ENCODE results near the gene KLHL14. TPM values are rescaled to one million over a fixed set of nuclear protein-coding genes. Genes with fewer than 3 reads are reported as not detected.

KLHL14 gene
- total RNA-seq, 2 donors from 2014 or later = not detected

DNA sequence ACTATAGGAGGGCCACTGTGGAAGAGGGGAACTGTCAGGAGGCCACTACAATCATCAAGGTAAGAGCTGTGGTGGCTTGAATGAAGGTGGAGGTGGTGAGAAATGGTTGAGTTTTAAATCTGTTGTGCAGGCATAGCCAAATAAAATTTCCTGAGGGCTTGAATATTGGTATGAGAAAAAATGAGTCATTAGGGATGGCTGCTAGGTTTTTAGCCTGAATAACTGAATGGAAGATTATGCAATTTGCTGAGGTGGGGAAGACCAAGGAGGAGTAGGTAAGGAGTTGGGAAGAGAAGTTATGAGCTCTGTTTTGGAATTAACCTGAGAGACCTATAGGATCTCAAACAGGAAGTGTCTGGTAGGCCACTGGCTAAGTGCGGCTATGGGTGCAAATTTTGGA is 84.0 kb downstream of the KLHL14 start:
- no peak overlapping the region for H3K27ac ChIP-seq
- no peaks in the 10 kb centered on the region for H3K27me3 ChIP-seq
- intact Hi-C loops (cut with DNase I) = no loop called here
- ATAC-seq (no peak), DNase-seq (no peak)
- no peak overlapping the region for H3K4me3 ChIP-seq
- H3K4me1 ChIP-seq = no peaks in the 10 kb centered on the region
- WGBS, 2 donors = 95 to 100% methylated on average over 1 of the region's 1 CpG
- H3K36me3 ChIP-seq (replicated peaks in 1 of 2; ENCODE audit: insufficient read depth in 1 of 2, low read depth in 2 of 2) = no peaks in the 10 kb centered on the region
- no peaks in the 10 kb centered on the region for H3K9me3 ChIP-seq
- no peak for TF ChIP-seq POLR2A (IDR thresholded peaks at IDR 0.05)

DNA sequence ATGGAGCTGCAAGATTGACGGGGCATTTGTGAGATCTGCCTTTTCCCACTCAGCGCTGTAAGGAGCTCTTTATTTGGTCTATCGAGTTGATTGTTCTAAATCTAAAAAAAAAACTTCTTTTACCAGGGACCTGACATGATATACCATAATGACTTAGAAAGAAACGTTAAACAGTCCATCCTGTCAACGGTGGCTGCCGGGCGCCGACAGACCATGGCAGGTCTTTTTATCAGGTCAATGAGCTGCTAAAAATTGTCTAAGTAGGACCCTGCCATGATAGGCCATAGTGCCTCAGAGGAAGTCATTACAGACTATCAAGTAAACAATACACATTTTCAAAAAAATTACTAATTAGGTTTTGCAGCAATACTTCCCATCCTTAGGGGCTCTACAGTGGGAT is 87.9 kb downstream of the KLHL14 start:
- DNase-seq = no peak
- no peak overlapping the region for H3K4me3 ChIP-seq
- H3K27ac ChIP-seq = no peak overlapping the region
- ATAC-seq = no peak
- H3K27me3 ChIP-seq = no peaks in the 10 kb centered on the region
- no peaks in the 10 kb centered on the region for H3K36me3 ChIP-seq (replicated peaks in 1 of 2; ENCODE audit: insufficient read depth in 1 of 2, low read depth in 2 of 2)
- H3K9me3 ChIP-seq = no peaks in the 10 kb centered on the region
- intact Hi-C loops (cut with DNase I) = no loop called here
- WGBS, 2 donors = 83 to 85% methylated on average over 8 of the region's 8 CpGs
- TF ChIP-seq, protein P1, sequence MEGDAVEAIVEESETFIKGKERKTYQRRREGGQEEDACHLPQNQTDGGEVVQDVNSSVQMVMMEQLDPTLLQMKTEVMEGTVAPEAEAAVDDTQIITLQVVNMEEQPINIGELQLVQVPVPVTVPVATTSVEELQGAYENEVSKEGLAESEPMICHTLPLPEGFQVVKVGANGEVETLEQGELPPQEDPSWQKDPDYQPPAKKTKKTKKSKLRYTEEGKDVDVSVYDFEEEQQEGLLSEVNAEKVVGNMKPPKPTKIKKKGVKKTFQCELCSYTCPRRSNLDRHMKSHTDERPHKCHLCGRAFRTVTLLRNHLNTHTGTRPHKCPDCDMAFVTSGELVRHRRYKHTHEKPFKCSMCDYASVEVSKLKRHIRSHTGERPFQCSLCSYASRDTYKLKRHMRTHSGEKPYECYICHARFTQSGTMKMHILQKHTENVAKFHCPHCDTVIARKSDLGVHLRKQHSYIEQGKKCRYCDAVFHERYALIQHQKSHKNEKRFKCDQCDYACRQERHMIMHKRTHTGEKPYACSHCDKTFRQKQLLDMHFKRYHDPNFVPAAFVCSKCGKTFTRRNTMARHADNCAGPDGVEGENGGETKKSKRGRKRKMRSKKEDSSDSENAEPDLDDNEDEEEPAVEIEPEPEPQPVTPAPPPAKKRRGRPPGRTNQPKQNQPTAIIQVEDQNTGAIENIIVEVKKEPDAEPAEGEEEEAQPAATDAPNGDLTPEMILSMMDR (IDR thresholded peaks at IDR 0.05) = no peak
- TF ChIP-seq POLR2A (IDR thresholded peaks at IDR 0.05) = no peak
- no peaks in the 10 kb centered on the region for H3K4me1 ChIP-seq

DNA sequence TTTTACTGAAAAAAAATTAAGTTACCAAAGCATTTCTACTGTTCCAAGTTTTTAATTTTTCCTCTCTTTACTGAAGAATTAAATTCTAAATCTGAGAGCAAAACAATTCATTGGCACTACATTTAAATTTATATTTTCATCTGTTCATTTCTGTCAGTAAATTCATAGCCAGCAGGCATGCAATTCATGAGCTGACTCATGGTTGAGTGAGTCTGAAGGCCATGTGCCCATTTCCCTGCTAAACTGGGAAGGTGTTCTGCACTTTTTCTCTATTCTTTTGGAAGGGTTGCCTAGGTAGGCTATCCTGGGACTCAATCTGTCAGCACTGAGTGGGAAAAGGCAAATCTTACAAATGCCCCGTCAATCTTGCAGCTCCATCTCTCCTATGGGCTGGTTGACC is 88.7 kb downstream of the KLHL14 start:
- intact Hi-C loops (cut with DNase I) = no loop called here
- H3K27me3 ChIP-seq = no peaks in the 10 kb centered on the region
- H3K36me3 ChIP-seq (replicated peaks in 1 of 2; ENCODE audit: insufficient read depth in 1 of 2, low read depth in 2 of 2) = no peaks in the 10 kb centered on the region
- no peak for ATAC-seq
- H3K9me3 ChIP-seq = no peaks in the 10 kb centered on the region
- WGBS, 2 donors = 85 to 89% methylated on average over 1 of the region's 1 CpG
- no peaks in the 10 kb centered on the region for H3K4me1 ChIP-seq
- DNase-seq = no peak
- no peak overlapping the region for H3K27ac ChIP-seq
- no peak for TF ChIP-seq POLR2A (IDR thresholded peaks at IDR 0.05)
- TF ChIP-seq, protein P1 (IDR thresholded peaks at IDR 0.05) = no peak
- H3K4me3 ChIP-seq = no peak overlapping the region

DNA sequence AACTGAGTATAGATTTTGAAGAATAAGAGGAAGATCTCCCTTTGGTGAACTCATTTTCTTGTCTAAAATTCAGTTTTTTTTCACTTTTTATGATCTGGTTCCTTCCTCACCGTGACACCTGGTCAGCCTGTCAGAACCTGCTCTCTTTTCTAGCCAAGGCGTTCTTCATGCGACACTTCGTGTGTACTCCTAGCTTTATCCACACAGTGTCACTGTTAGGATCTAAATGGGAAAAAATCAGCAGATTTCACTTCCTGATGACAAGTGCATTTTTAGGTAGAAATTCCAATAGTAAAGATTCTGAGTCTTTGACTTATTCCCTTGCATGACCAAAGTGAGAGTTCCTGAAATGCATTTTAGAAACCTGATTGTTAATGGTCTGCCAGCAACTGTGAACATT is 89.8 kb downstream of the KLHL14 start:
- whole genome bisulfite sequencing, 2 donors = 58 to 61% methylated on average over 4 of the region's 4 CpGs
- intact Hi-C loops (cut with DNase I) = no loop called here

DNA sequence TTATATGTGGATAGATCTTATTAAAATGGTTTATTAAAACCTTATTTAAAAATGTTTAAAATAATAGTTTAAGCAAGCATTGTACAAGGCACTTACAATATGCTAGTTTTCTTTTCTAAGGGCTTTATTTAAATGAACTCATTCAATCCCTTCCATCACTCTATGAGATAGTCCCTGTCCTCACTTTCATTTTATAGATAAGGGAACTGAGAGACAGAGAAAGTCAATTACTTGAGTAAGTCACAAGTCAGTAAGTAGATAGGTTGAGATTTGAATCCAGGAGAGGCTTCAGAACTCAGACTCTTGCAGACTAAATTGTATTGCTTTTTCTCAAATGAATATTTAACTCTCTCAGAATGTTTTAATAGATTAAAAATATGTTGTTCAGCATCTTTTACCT is 95.2 kb downstream of the KLHL14 start:
- H3K27ac ChIP-seq = no peak overlapping the region
- ATAC-seq (no peak), DNase-seq (no peak)
- H3K4me1 ChIP-seq = no peaks in the 10 kb centered on the region
- H3K4me3 ChIP-seq = no peak overlapping the region
- no peaks in the 10 kb centered on the region for H3K36me3 ChIP-seq (replicated peaks in 1 of 2; ENCODE audit: insufficient read depth in 1 of 2, low read depth in 2 of 2)
- no peaks in the 10 kb centered on the region for H3K9me3 ChIP-seq
- no peaks in the 10 kb centered on the region for H3K27me3 ChIP-seq
- intact Hi-C loops (cut with DNase I) = no loop called here
- TF ChIP-seq, protein P1 (IDR thresholded peaks at IDR 0.05) = no peak
- no peak for TF ChIP-seq POLR2A (IDR thresholded peaks at IDR 0.05)

More for the DNA sequence above, 89.8 kb downstream of the KLHL14 start:
- H3K9me3 ChIP-seq = no peaks in the 10 kb centered on the region
- H3K27ac ChIP-seq = no peak overlapping the region
- H3K27me3 ChIP-seq = no peaks in the 10 kb centered on the region
- TF ChIP-seq, protein P1 (IDR thresholded peaks at IDR 0.05) = no peak
- DNase-seq (no peak), ATAC-seq (no peak)
- no peaks in the 10 kb centered on the region for H3K36me3 ChIP-seq (replicated peaks in 1 of 2; ENCODE audit: insufficient read depth in 1 of 2, low read depth in 2 of 2)
- no peaks in the 10 kb centered on the region for H3K4me1 ChIP-seq
- H3K4me3 ChIP-seq = no peak overlapping the region

Measured in body of pancreas (tissue), 4 donors.